Hepatocyte (in vitro differentiated cells): Measurements from ENCODE around the gene CMTM3.
"Not testable (repeated sequence)": the region's sequence is repeated elsewhere in the genome, so short reads cannot be mapped to it uniquely, and the experiment has no call there.

Experiments used
- CTCF ChIP-seq: fragments of 200-600 bp; sonication (generic); IDR thresholded peaks from 2 replicates; pipeline ENCODE4 v1.5.1; 2016; ENCODE audit warnings: antibody characterized with exemption, mild to moderate bottlenecking; ENCODE audit not compliant: poor library complexity
- EZH2 ChIP-seq: fragments of 200-600 bp; sonication (generic); IDR thresholded peaks from 2 replicates; pipeline ENCODE4 v1.6.1; 2016; ENCODE audit warnings: antibody characterized with exemption, mild to moderate bottlenecking, borderline replicate concordance
- EZH2phosphoT487 ChIP-seq: fragments of 200-600 bp; sonication (generic); IDR thresholded peaks from one replicate; pipeline ENCODE4 v1.6.1; 2018; ENCODE audit warnings: antibody characterized with exemption, mild to moderate bottlenecking, low read depth, moderate library complexity; ENCODE audit not compliant: unreplicated experiment, severe bottlenecking

GRCh38 chr16:66630561-66631260 is 26.2 kb downstream of the CMTM3 start:
- not testable (repeated sequence) for TF ChIP-seq EZH2, CTCF, EZH2phosphoT487
